D721Med (cell line): ENCODE measurements around the gene TOLLIP.
"Not testable (repeated sequence)": the region's sequence is repeated elsewhere in the genome, so short reads cannot be mapped to it uniquely, and the experiment has no call there.

Source experiments
- DNase-seq: peaks from one replicate; pipeline ENCODE4 v3.0.0; 2011; ENCODE audit warnings: low spot score; ENCODE audit not compliant: insufficient read length
- FAIRE-seq: peaks from 2 replicates; lab custom pipeline; 2011; peaks lifted over from hg19 to GRCh38; lab: Jason Lieb, UNC
- CTCF ChIP-seq: IDR thresholded peaks from 2 replicates; pipeline ENCODE4 v1.5.1; 2012; ENCODE audit warnings: mild to moderate bottlenecking, control low read depth; ENCODE audit not compliant: insufficient read depth; ENCODE audit errors: missing control alignments

The TOLLIP gene

GRCh38 chr11:1309498-1310317, at the start of gene TOLLIP:
Gene TOLLIP (minus strand): TSS chr11:1309632. CDS start chr11:1309498, 134 bp downstream.
- no peak for FAIRE-seq
- DNase-seq, result peak; percentile 84
- peak; percentile 13 for TF ChIP-seq CTCF

GRCh38 chr11:1358931-1359330, 49.5 kb upstream of the TOLLIP start:
- FAIRE-seq, result not testable (repeated sequence)

GRCh38 chr11:1358286-1358685, 48.9 kb upstream of the TOLLIP start:
- TF ChIP-seq CTCF, result no peak
- no peak for DNase-seq
- no peak for FAIRE-seq

More at GRCh38 chr11:1358931-1359330, 49.5 kb upstream of the TOLLIP start:
- not testable (repeated sequence) for DNase-seq

- DNase-seq (no peak), FAIRE-seq (no peak)
- no peak for TF ChIP-seq CTCF
Measured at GRCh38 chr11:1356478-1356960, 47.1 kb upstream of the TOLLIP start.

- no peak for FAIRE-seq
- no peak for TF ChIP-seq CTCF
Measured at GRCh38 chr11:1356007-1356435, 46.6 kb upstream of the TOLLIP start.

GRCh38 chr11:1354125-1354938, 44.9 kb upstream of the TOLLIP start:
- no peak for TF ChIP-seq CTCF
- FAIRE-seq (no peak), DNase-seq (no peak)

More at GRCh38 chr11:1356007-1356435, 46.6 kb upstream of the TOLLIP start:
- no peak for DNase-seq

GRCh38 chr11:1353383-1354124, 44.1 kb upstream of the TOLLIP start:
- FAIRE-seq (no peak), DNase-seq (no peak)
- TF ChIP-seq CTCF, result no peak
